OCI-LY3 (cell line): ENCODE data around the gene CAMTA1.

ENCODE experiments used
- H2AFZ ChIP-seq: fragments of 200-600, 300-600 bp; shearing (Covaris generic); 2 replicates; pipeline ENCODE4 v1.6.0; 2014; ENCODE audit warnings: antibody characterized with exemption, low read depth, low read length
- H3K27ac ChIP-seq: fragments of 200-600, 300-600 bp; sonication (generic); 2 replicates; pipeline ENCODE4 v1.5.1; 2014; ENCODE audit warnings: mild to moderate bottlenecking, low read length, moderate library complexity, mixed read lengths
- H3K27me3 ChIP-seq: fragments of 200-600, 300-600 bp; sonication (generic); 2 replicates; pipeline ENCODE4 v1.6.1; 2014; ENCODE audit warnings: low read depth, low read length, mixed read lengths
- H3K36me3 ChIP-seq: fragments of 200-600, 300-600 bp; sonication (generic); replicated peaks from 2 replicates; pipeline ENCODE3; 2014; ENCODE audit warnings: low read depth, low read length, mixed read lengths
- H3K4me1 ChIP-seq: fragments of 300-600, 200-600 bp; sonication (generic); 2 replicates; pipeline ENCODE4 v1.6.1; 2014; ENCODE audit warnings: low read length, mixed read lengths
- H3K4me2 ChIP-seq: fragments of 200-600, 300-600 bp; sonication (generic); 2 replicates; pipeline ENCODE4 v1.6.1; 2014; ENCODE audit warnings: low read length, mixed read lengths
- H3K4me3 ChIP-seq: fragments of 300-600, 200-600 bp; sonication (generic); 2 replicates; pipeline ENCODE4 v1.5.1; 2014; ENCODE audit warnings: antibody characterized with exemption, mild to moderate bottlenecking, low read length, moderate library complexity
- H3K79me2 ChIP-seq: fragments of 300-600, 200-600 bp; shearing (Covaris generic); 2 replicates; pipeline ENCODE4 v1.6.1; 2014; ENCODE audit warnings: mild to moderate bottlenecking, low read length, mixed read lengths
- H3K9ac ChIP-seq: fragments of 300-600, 200-600 bp; shearing (Covaris generic); 2 replicates; pipeline ENCODE4 v1.6.0; 2014; ENCODE audit warnings: mild to moderate bottlenecking, low read length, moderate library complexity
- H3K9me3 ChIP-seq: fragments of 200-600, 300-600 bp; shearing (Covaris generic); 2 replicates; pipeline ENCODE4 v1.6.1; 2014; ENCODE audit warnings: low read length, mixed read lengths; ENCODE audit not compliant: insufficient read depth
- H4K20me1 ChIP-seq: fragments of 200-600, 300-600 bp; sonication (generic); 2 replicates; pipeline ENCODE4 v1.6.1; 2016; ENCODE audit warnings: low read length, mixed read lengths; ENCODE audit not compliant: insufficient read depth
- EZH2phosphoT487 ChIP-seq: fragments of 200-600 bp; shearing (Covaris generic); IDR thresholded peaks from 2 replicates; pipeline ENCODE4 v1.6.1; 2018; ENCODE audit warnings: antibody characterized with exemption, mixed run types, low read depth
- TF ChIP-seq, protein P1 (sequence below): fragments of 200-600, 300-600 bp; sonication (generic); IDR thresholded peaks from 2 replicates; pipeline ENCODE4 v1.5.1; 2014; ENCODE audit warnings: antibody characterized with exemption, low read length, low read depth

The CAMTA1 gene

DNA sequence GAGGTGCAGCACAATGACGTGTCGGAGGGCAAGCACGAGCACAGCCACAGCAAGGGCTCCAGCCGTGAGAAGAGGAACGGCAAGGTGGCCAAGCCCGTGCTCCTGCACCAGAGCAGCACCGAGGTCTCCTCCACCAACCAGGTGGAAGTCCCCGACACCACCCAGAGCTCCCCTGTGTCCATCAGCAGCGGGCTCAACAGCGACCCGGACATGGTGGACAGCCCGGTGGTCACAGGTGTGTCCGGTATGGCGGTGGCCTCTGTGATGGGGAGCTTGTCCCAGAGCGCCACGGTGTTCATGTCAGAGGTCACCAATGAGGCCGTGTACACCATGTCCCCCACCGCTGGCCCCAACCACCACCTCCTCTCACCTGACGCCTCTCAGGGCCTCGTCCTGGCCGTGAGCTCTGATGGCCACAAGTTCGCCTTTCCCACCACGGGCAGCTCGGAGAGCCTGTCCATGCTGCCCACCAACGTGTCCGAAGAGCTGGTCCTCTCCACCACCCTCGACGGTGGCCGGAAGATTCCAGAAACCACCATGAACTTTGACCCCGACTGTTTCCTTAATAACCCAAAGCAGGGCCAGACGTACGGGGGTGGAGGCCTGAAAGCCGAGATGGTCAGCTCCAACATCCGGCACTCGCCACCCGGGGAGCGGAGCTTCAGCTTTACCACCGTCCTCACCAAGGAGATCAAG is 878.3 kb downstream of the CAMTA1 start:
- no peaks in the 10 kb centered on the region for H3K36me3 ChIP-seq
- no peak overlapping the region for H3K27ac ChIP-seq

DNA sequence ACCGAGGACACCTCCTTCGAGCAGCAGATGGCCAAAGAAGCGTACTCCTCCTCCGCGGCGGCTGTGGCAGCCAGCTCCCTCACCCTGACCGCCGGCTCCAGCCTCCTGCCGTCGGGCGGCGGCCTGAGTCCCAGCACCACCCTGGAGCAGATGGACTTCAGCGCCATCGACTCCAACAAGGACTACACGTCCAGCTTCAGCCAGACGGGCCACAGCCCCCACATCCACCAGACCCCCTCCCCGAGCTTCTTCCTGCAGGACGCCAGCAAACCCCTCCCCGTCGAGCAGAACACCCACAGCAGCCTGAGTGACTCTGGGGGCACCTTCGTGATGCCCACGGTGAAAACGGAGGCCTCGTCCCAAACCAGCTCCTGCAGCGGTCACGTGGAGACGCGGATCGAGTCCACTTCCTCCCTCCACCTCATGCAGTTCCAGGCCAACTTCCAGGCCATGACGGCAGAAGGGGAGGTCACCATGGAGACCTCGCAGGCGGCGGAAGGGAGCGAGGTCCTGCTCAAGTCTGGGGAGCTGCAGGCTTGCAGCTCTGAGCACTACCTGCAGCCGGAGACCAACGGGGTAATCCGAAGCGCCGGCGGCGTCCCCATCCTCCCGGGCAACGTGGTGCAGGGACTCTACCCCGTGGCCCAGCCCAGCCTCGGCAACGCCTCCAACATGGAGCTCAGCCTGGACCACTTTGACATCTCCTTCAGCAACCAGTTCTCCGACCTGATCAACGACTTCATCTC is 879.1 kb downstream of the CAMTA1 start:
- Histone ChIP-seq H3K27ac (no peak overlapping the region), H3K79me2 (no peaks in the 10 kb centered on the region), H3K36me3 (no peaks in the 10 kb centered on the region), H3K9ac (no peak overlapping the region), H3K4me1 (no peaks in the 10 kb centered on the region), H3K4me3 (no peak overlapping the region), H2AFZ (no peak overlapping the region), H3K4me2 (no peak overlapping the region), H3K27me3 (no peaks in the 10 kb centered on the region), H3K9me3 (no peaks in the 10 kb centered on the region), H4K20me1 (no peaks in the 10 kb centered on the region)
- TF ChIP-seq, protein P1, sequence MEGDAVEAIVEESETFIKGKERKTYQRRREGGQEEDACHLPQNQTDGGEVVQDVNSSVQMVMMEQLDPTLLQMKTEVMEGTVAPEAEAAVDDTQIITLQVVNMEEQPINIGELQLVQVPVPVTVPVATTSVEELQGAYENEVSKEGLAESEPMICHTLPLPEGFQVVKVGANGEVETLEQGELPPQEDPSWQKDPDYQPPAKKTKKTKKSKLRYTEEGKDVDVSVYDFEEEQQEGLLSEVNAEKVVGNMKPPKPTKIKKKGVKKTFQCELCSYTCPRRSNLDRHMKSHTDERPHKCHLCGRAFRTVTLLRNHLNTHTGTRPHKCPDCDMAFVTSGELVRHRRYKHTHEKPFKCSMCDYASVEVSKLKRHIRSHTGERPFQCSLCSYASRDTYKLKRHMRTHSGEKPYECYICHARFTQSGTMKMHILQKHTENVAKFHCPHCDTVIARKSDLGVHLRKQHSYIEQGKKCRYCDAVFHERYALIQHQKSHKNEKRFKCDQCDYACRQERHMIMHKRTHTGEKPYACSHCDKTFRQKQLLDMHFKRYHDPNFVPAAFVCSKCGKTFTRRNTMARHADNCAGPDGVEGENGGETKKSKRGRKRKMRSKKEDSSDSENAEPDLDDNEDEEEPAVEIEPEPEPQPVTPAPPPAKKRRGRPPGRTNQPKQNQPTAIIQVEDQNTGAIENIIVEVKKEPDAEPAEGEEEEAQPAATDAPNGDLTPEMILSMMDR = no peak
- TF ChIP-seq EZH2phosphoT487 = no peak

More for the DNA sequence above, 878.3 kb downstream of the CAMTA1 start:
- H3K4me3 ChIP-seq = no peak overlapping the region
- H3K79me2 ChIP-seq = no peaks in the 10 kb centered on the region
- no peak overlapping the region for H3K4me2 ChIP-seq
- no peaks in the 10 kb centered on the region for H3K27me3 ChIP-seq
- no peak overlapping the region for H2AFZ ChIP-seq
- no peak overlapping the region for H3K9ac ChIP-seq
- H4K20me1 ChIP-seq = no peaks in the 10 kb centered on the region
- TF ChIP-seq, protein P1 = no peak
- TF ChIP-seq EZH2phosphoT487 = no peak
- H3K9me3 ChIP-seq = no peaks in the 10 kb centered on the region
- no peaks in the 10 kb centered on the region for H3K4me1 ChIP-seq

DNA sequence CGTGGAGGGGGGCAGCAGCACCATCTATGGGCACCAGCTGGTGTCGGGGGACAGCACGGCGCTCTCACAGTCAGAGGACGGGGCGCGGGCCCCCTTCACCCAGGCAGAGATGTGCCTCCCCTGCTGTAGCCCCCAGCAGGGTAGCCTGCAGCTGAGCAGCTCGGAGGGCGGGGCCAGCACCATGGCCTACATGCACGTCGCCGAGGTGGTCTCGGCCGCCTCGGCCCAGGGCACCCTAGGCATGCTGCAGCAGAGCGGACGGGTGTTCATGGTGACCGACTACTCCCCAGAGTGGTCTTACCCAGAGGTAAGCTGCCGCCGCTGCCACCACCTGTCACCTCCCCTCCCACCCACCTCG is 879.6 kb downstream of the CAMTA1 start:
- no peaks in the 10 kb centered on the region for H3K4me1 ChIP-seq
- H3K27ac ChIP-seq = no peak overlapping the region
- H3K27me3 ChIP-seq = no peaks in the 10 kb centered on the region
- TF ChIP-seq, protein P1 = no peak
- TF ChIP-seq EZH2phosphoT487 = no peak
- no peaks in the 10 kb centered on the region for H3K36me3 ChIP-seq
- H3K4me2 ChIP-seq = no peak overlapping the region
- H4K20me1 ChIP-seq = no peaks in the 10 kb centered on the region
- no peaks in the 10 kb centered on the region for H3K9me3 ChIP-seq
- no peak overlapping the region for H2AFZ ChIP-seq
- H3K4me3 ChIP-seq = no peak overlapping the region
- no peaks in the 10 kb centered on the region for H3K79me2 ChIP-seq
- H3K9ac ChIP-seq = no peak overlapping the region

DNA sequence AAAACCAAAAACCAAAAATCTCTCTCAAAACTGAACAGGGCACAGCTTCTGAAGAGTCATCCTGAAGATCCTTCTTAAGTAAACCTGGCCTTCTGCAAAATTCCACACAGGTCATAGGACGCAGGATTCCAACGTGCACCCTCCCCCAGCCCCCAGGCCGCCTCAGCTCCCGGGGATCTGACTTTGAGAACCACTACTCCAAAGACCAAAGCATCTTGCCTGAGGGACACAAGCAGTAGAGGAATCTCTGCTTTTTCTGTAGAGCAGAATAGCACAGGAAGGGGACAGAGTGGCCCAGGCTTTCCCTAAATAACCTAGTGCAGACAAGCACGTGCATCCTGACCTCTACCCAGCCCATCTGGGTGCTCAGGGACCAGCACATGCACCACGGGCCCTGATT is 881.0 kb downstream of the CAMTA1 start:
- TF ChIP-seq EZH2phosphoT487 = no peak
- TF ChIP-seq, protein P1 = no peak
- no peaks in the 10 kb centered on the region for H3K27me3 ChIP-seq

More for the DNA sequence above, 881.0 kb downstream of the CAMTA1 start:
- Histone ChIP-seq H3K9ac (no peak overlapping the region), H3K4me2 (no peak overlapping the region), H2AFZ (no peak overlapping the region), H3K36me3 (no peaks in the 10 kb centered on the region), H3K79me2 (no peaks in the 10 kb centered on the region), H3K4me3 (no peak overlapping the region), H3K4me1 (no peaks in the 10 kb centered on the region), H3K9me3 (no peaks in the 10 kb centered on the region), H4K20me1 (no peaks in the 10 kb centered on the region), H3K27ac (no peak overlapping the region)
